Regular cardiac myocyte (primary cell): Measurements from ENCODE around the gene LRRN3. TPM values are rescaled to one million over a fixed set of nuclear protein-coding genes. Genes with fewer than 3 reads are reported as not detected.

Source experiments
- total RNA-seq: library from RNA; depleted of rRNA; stranded (reverse); fragments of >200 nt; gene quantifications from 2 replicates; pipeline ENCODE4 v1.2.3, GENCODE V29; 2014

Gene LRRN3
- total RNA-seq: 4.8 and 10.5 TPM in 2 replicates

GRCh38 chr7:111090846-111091245 lies at the start of gene LRRN3:
LRRN3 (plus strand) TSS chr7:111091127; CDS start chr7:111122773, 31,646 bp downstream.

